Type B pancreatic cell (in vitro differentiated cells): ENCODE measurements around the gene PHTF2. TPM values are rescaled to one million over a fixed set of nuclear protein-coding genes. Genes with fewer than 3 reads are reported as not detected.
"Not testable (repeated sequence)": the region's sequence is repeated elsewhere in the genome, so short reads cannot be mapped to it uniquely, and the experiment has no call there.

Experiments
- DNase-seq: peaks from one replicate; pipeline ENCODE4 v3.0.0; 2021; ENCODE audit warnings: mixed read lengths; ENCODE audit not compliant: unreplicated experiment; ENCODE audit errors: extremely low spot score
- H3K27ac Mint-ChIP-seq: 2 replicates; pipeline ENCODE4 v1.8.0; 2021; ENCODE audit warnings: mild to moderate bottlenecking, mixed read lengths
- H3K27me3 Mint-ChIP-seq: 2 replicates; pipeline ENCODE4 v1.8.0; 2021; ENCODE audit warnings: mixed read lengths
- H3K36me3 Mint-ChIP-seq: 2 replicates; pipeline ENCODE4 v1.8.0; 2021; ENCODE audit warnings: mixed read lengths
- H3K4me1 Mint-ChIP-seq: one replicate; pipeline ENCODE4 v1.8.0; 2021; ENCODE audit warnings: mixed read lengths; ENCODE audit not compliant: unreplicated experiment
- H3K4me3 Mint-ChIP-seq: 2 replicates; pipeline ENCODE4 v1.8.0; 2021; ENCODE audit warnings: mild to moderate bottlenecking, mixed read lengths
- H3K9me3 Mint-ChIP-seq: 2 replicates; pipeline ENCODE4 v1.8.0; 2021; ENCODE audit warnings: mixed read lengths
- CTCF ChIP-seq: fragments of 200-600 bp; sonication (generic); conservative IDR thresholded peaks from 2 replicates; pipeline ENCODE4 v1.5.0; 2021; ENCODE audit warnings: antibody characterized with exemption, mild to moderate bottlenecking
- total RNA-seq: library from RNA; stranded (reverse); gene quantifications from 2 replicates; pipeline ENCODE4 v1.2.1, GENCODE V29; 2021; ENCODE audit warnings: low replicate concordance

The PHTF2 gene
- total RNA-seq, 1 donor from 2014 or later = 18.6 TPM

DNA sequence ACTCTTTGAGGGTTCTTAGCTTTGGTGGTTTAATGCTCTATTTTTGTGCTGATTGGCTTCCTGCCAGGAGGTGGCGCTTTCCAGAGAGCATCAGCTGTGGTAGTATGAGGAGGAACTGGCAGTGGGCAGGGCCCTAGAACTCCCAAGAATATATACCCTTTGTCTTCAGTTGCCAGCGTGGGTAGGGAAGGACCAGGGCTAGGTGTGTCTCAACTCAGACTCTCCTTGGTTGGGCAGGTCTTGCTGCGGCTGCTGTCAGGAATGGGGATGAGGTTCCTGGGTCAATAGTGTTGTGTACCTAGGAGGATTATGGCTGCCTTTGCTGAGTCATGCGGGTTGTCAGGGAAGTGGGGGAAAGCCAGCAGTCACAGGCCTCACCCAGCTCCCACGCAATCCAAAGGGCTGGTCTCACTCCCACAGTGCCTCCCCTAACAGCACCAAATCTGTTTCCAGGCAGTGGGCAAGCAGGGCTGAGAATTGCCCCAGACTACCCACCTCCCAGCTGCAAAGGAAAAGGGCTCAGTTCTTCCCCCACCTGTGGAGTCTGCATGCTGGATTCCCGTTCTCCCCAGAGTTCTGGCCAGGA, 191.5 kb downstream of the PHTF2 start:
- no peak overlapping the region for H3K4me3 Mint-ChIP-seq
- no peaks in the 10 kb centered on the region for H3K36me3 Mint-ChIP-seq
- no peaks in the 10 kb centered on the region for H3K4me1 Mint-ChIP-seq
- no peaks in the 10 kb centered on the region for H3K27me3 Mint-ChIP-seq
- no peaks in the 10 kb centered on the region for H3K9me3 Mint-ChIP-seq
- no peak overlapping the region for H3K27ac Mint-ChIP-seq
- no peak for DNase-seq
- peak; percentile 49 for TF ChIP-seq CTCF

GRCh38 chr7:77991656-77992055, 193.1 kb downstream of the PHTF2 start:
- no peak for DNase-seq

DNA sequence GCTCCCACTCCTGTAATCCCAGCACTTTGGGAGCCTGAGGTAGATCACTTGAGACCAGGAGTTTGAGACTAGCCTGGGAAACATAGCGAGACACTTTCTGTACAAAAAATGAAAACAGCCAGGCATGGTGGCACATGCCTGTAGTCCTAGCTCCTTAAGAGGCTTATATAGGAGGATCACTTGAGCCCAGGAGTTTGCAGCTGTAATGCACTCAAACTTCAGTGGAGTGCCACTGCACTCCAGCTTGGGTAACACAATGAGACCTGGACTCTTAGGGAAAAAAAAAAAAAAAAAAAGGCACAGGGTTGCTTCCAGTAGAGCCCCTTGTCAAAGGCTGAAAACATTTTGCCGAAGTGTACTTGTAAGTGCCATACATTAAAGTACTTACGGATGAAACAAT, 195.3 kb downstream of the PHTF2 start:
- no peak for TF ChIP-seq CTCF
- H3K9me3 Mint-ChIP-seq = peaks cover 6% of the 10 kb centered on the region
- DNase-seq = no peak
- H3K27me3 Mint-ChIP-seq = no peaks in the 10 kb centered on the region
- no peak overlapping the region for H3K27ac Mint-ChIP-seq
- no peaks in the 10 kb centered on the region for H3K4me1 Mint-ChIP-seq
- H3K36me3 Mint-ChIP-seq = no peaks in the 10 kb centered on the region
- H3K4me3 Mint-ChIP-seq = no peak overlapping the region

More at GRCh38 chr7:77991656-77992055, 193.1 kb downstream of the PHTF2 start:
- no peak overlapping the region for H3K4me3 Mint-ChIP-seq
- no peaks in the 10 kb centered on the region for H3K4me1 Mint-ChIP-seq
- no peaks in the 10 kb centered on the region for H3K36me3 Mint-ChIP-seq
- no peaks in the 10 kb centered on the region for H3K9me3 Mint-ChIP-seq
- no peaks in the 10 kb centered on the region for H3K27me3 Mint-ChIP-seq
- no peak overlapping the region for H3K27ac Mint-ChIP-seq
- no peak for TF ChIP-seq CTCF

GRCh38 chr7:77995717-77996116, 197.1 kb downstream of the PHTF2 start:
- peak; percentile 53 for TF ChIP-seq CTCF
- no peaks in the 10 kb centered on the region for H3K27me3 Mint-ChIP-seq
- no peak for DNase-seq
- no peaks in the 10 kb centered on the region for H3K36me3 Mint-ChIP-seq
- peaks cover 10% of the 10 kb centered on the region for H3K9me3 Mint-ChIP-seq
- no peaks in the 10 kb centered on the region for H3K4me1 Mint-ChIP-seq
- H3K4me3 Mint-ChIP-seq = no peak overlapping the region
- H3K27ac Mint-ChIP-seq = no peak overlapping the region

GRCh38 chr7:77999168-77999567, 200.6 kb downstream of the PHTF2 start:
- not testable (repeated sequence) for DNase-seq, H3K27me3 Mint-ChIP-seq, H3K27ac Mint-ChIP-seq, H3K36me3 Mint-ChIP-seq, H3K4me1 Mint-ChIP-seq, H3K4me3 Mint-ChIP-seq
- peaks cover 10% of the 10 kb centered on the region for H3K9me3 Mint-ChIP-seq

- Mint-ChIP-seq H3K4me1 (no peaks in the 10 kb centered on the region), H3K27me3 (no peaks in the 10 kb centered on the region), H3K36me3 (no peaks in the 10 kb centered on the region), H3K9me3 (peaks cover 10% of the 10 kb centered on the region), H3K27ac (no peak overlapping the region), H3K4me3 (no peak overlapping the region)
- no peak for DNase-seq
- no peak for TF ChIP-seq CTCF
These were observed 203.4 kb downstream of the PHTF2 start for GRCh38 chr7:78002021-78002420.
